Measurements from ENCODE around the gene C2orf92.

- TF ChIP-seq SP1 (IDR thresholded peaks at IDR 0.05): no peak
- TF ChIP-seq FOXK2 (IDR thresholded peaks at IDR 0.05): no peak
- no peak for TF ChIP-seq BHLHE40 (IDR thresholded peaks at IDR 0.05; ENCODE audit: borderline replicate concordance)
- no peak for TF ChIP-seq FOXM1 (IDR thresholded peaks at IDR 0.05; ENCODE audit: borderline replicate concordance)
- no peak for TF ChIP-seq NFRKB (IDR thresholded peaks at IDR 0.05)
- TF ChIP-seq FOXA1 (IDR thresholded peaks at IDR 0.05): no peak
- no peak for TF ChIP-seq TARDBP (IDR thresholded peaks at IDR 0.05)
- no peak for TF ChIP-seq PKNOX1 (IDR thresholded peaks at IDR 0.05)
- no peak for TF ChIP-seq SUZ12 (IDR thresholded peaks at IDR 0.05)
These were observed at the start of gene C2orf92 for GRCh38 chr2:97669448-97669847.

Measured in HEK293T (cell line).